Stimulated activated naive CD8-positive, alpha-beta T cell treated with anti-CD3 and anti-CD28 coated beads, Interleukin-15, Interleukin-2, amounts not matched to agents 100 ng/mL and 50 ng/mL, for 24 hours (primary cell): ENCODE measurements around the gene OR2AT4.

Experiments
- H3K27ac Mint-ChIP-seq: one replicate; pipeline ENCODE4 v1.8.0; 2021; ENCODE audit warnings: mild to moderate bottlenecking, mixed read lengths
- H3K27me3 Mint-ChIP-seq: one replicate; pipeline ENCODE4 v1.8.0; 2021; ENCODE audit warnings: mixed read lengths
- H3K36me3 Mint-ChIP-seq: one replicate; pipeline ENCODE4 v1.8.0; 2021; ENCODE audit warnings: low read depth, mixed read lengths
- H3K4me1 Mint-ChIP-seq: one replicate; pipeline ENCODE4 v1.8.0; 2021; ENCODE audit warnings: low read depth, mixed read lengths
- H3K4me3 Mint-ChIP-seq: one replicate; pipeline ENCODE4 v1.8.0; 2021; ENCODE audit warnings: mild to moderate bottlenecking, mixed read lengths
- H3K9me3 Mint-ChIP-seq: one replicate; pipeline ENCODE4 v1.8.0; 2021; ENCODE audit warnings: mixed read lengths

OR2AT4 gene

GRCh38 chr11:75033916-75034315 lies 62.8 kb downstream of the OR2AT4 start:
- Mint-ChIP-seq H3K9me3 (no peaks in the 10 kb centered on the region), H3K27ac (no peak overlapping the region), H3K36me3 (no peaks in the 10 kb centered on the region), H3K4me3 (no peak overlapping the region), H3K4me1 (peaks cover 3% of the 10 kb centered on the region), H3K27me3 (no peaks in the 10 kb centered on the region)

- Mint-ChIP-seq H3K4me3 (no peak overlapping the region), H3K4me1 (peaks cover 3% of the 10 kb centered on the region), H3K36me3 (no peaks in the 10 kb centered on the region), H3K9me3 (no peaks in the 10 kb centered on the region), H3K27ac (no peak overlapping the region), H3K27me3 (no peaks in the 10 kb centered on the region)
Observed at GRCh38 chr11:75032550-75032935, 64.1 kb downstream of the OR2AT4 start.

- Mint-ChIP-seq H3K36me3 (no peaks in the 10 kb centered on the region), H3K27me3 (no peaks in the 10 kb centered on the region), H3K4me1 (peaks cover 3% of the 10 kb centered on the region), H3K27ac (no peak overlapping the region), H3K9me3 (no peaks in the 10 kb centered on the region), H3K4me3 (no peak overlapping the region)
Observed at GRCh38 chr11:75031771-75032549, 64.7 kb downstream of the OR2AT4 start.
